H9 (cell line): ENCODE measurements around the gene VEGFA. TPM values are rescaled to one million over a fixed set of nuclear protein-coding genes. Genes with fewer than 3 reads are reported as not detected.

Experiments used
- DNase-seq: peaks from one replicate; pipeline ENCODE4 v3.0.0-alpha.2; 2017
- H2AFZ ChIP-seq: one replicate; pipeline ENCODE4 v1.6.1; 2013; ENCODE audit warnings: mild to moderate bottlenecking, low read length, control low read depth, moderate library complexity
- H2AK5ac ChIP-seq: 2 replicates; pipeline ENCODE4 v1.6.1; 2013; ENCODE audit warnings: low read length, control low read depth, mixed read lengths; ENCODE audit not compliant: insufficient read length
- H2BK120ac ChIP-seq: one replicate; pipeline ENCODE4 v1.6.1; 2013; ENCODE audit warnings: low read depth, mild to moderate bottlenecking, low read length, control low read depth, inconsistent platforms; ENCODE audit not compliant: poor library complexity, severe bottlenecking
- H2BK12ac ChIP-seq: 2 replicates; pipeline ENCODE4 v1.6.1; 2013; ENCODE audit warnings: low read length, control low read depth, mixed read lengths, low read depth; ENCODE audit not compliant: insufficient read length
- H2BK15ac ChIP-seq: 2 replicates; pipeline ENCODE4 v1.6.1; 2013; ENCODE audit warnings: low read depth, low read length, control low read depth
- H2BK20ac ChIP-seq: one replicate; pipeline ENCODE4 v1.6.1; 2013; ENCODE audit warnings: low read depth, mild to moderate bottlenecking, low read length, control low read depth, inconsistent platforms; ENCODE audit not compliant: poor library complexity, severe bottlenecking
- H2BK5ac ChIP-seq: 2 replicates; pipeline ENCODE4 v1.6.1; 2013; ENCODE audit warnings: low read length, control low read depth, mixed read lengths; ENCODE audit not compliant: insufficient read length
- H3K14ac ChIP-seq: 2 replicates; pipeline ENCODE4 v1.6.1; 2013; ENCODE audit warnings: low read length, control low read depth; ENCODE audit not compliant: insufficient read depth
- H3K18ac ChIP-seq: 2 replicates; pipeline ENCODE4 v1.6.1; 2013; ENCODE audit warnings: low read depth, mild to moderate bottlenecking, mixed read lengths, low read length, control low read depth; ENCODE audit not compliant: insufficient read length
- H3K23ac ChIP-seq: 2 replicates; pipeline ENCODE4 v1.6.1; 2013; ENCODE audit warnings: low read length, control low read depth, mixed read lengths, low read depth; ENCODE audit not compliant: insufficient read length
- H3K23me2 ChIP-seq: 2 replicates; pipeline ENCODE4 v1.6.1; 2013; ENCODE audit warnings: low read depth, mild to moderate bottlenecking, mixed read lengths, low read length, control low read depth; ENCODE audit not compliant: insufficient read length, poor library complexity, severe bottlenecking
- H3K27ac ChIP-seq: 2 replicates; pipeline ENCODE4 v1.5.1; 2013; ENCODE audit warnings: low read length, control low read depth, mixed read lengths, low read depth; ENCODE audit not compliant: insufficient read length
- H3K27me3 ChIP-seq: 2 replicates; pipeline ENCODE4 v1.6.1; 2013; ENCODE audit warnings: low read length, control low read depth, inconsistent platforms; ENCODE audit not compliant: insufficient read depth
- H3K4ac ChIP-seq: 2 replicates; pipeline ENCODE4 v1.6.1; 2013; ENCODE audit warnings: low read depth, mild to moderate bottlenecking, control low read depth, inconsistent platforms, low read length, moderate library complexity
- H3K4me1 ChIP-seq: 2 replicates; pipeline ENCODE4 v1.6.1; 2013; ENCODE audit warnings: low read length, control low read depth, inconsistent platforms; ENCODE audit not compliant: insufficient read depth
- H3K4me2 ChIP-seq: 2 replicates; pipeline ENCODE4 v1.6.1; 2013; ENCODE audit warnings: low read length, control low read depth, mixed read lengths; ENCODE audit not compliant: insufficient read length, insufficient read depth
- H3K56ac ChIP-seq: 2 replicates; pipeline ENCODE4 v1.6.1; 2013; ENCODE audit warnings: low read depth, mild to moderate bottlenecking, mixed read lengths, low read length, control low read depth; ENCODE audit not compliant: insufficient read length
- H3K79me1 ChIP-seq: 2 replicates; pipeline ENCODE4 v1.6.1; 2013; ENCODE audit warnings: low read depth, mild to moderate bottlenecking, moderate library complexity, low read length, control low read depth, inconsistent platforms; ENCODE audit not compliant: insufficient read depth, poor library complexity, severe bottlenecking
- H3K79me2 ChIP-seq: 2 replicates; pipeline ENCODE4 v1.6.1; 2013; ENCODE audit warnings: low read length, control low read depth, inconsistent platforms; ENCODE audit not compliant: insufficient read depth
- H3K9ac ChIP-seq: 2 replicates; pipeline ENCODE4 v1.6.1; 2013; ENCODE audit warnings: low read length, control low read depth, mixed read lengths; ENCODE audit not compliant: insufficient read length; ENCODE audit errors: extremely low read depth
- H3K9me3 ChIP-seq: one replicate; pipeline ENCODE4 v1.6.1; 2013; ENCODE audit warnings: low read depth, low read length, inconsistent platforms; ENCODE audit not compliant: control insufficient read depth
- H3T11ph ChIP-seq: one replicate; pipeline ENCODE4 v1.6.1; 2013; ENCODE audit warnings: mild to moderate bottlenecking, low read length, control low read depth, inconsistent platforms
- H4K20me1 ChIP-seq: one replicate; pipeline ENCODE4 v1.6.1; 2013; ENCODE audit not compliant: control insufficient read depth, insufficient read length, insufficient read depth
- H4K5ac ChIP-seq: 2 replicates; pipeline ENCODE4 v1.6.1; 2013; ENCODE audit warnings: low read depth, mild to moderate bottlenecking, mixed read lengths, low read length, control low read depth; ENCODE audit not compliant: insufficient read length
- H4K8ac ChIP-seq: replicated peaks from 2 replicates; pipeline ENCODE4 v1.6.1; 2013; ENCODE audit warnings: low read length, control low read depth, mixed read lengths, low read depth; ENCODE audit not compliant: insufficient read length
- H4K91ac ChIP-seq: 2 replicates; pipeline ENCODE4 v1.6.1; 2013; ENCODE audit warnings: low read depth, mild to moderate bottlenecking, moderate library complexity, mixed read lengths, low read length, control low read depth; ENCODE audit not compliant: insufficient read length
- H3K27ac Mint-ChIP-seq, 3 experiments: 2 replicates in 2 of 3; 3 replicates in 1 of 3; pipeline ENCODE4 v1.8.0; 2020 to 2021; ENCODE audit warnings: mixed read lengths in 3 of 3, mild to moderate bottlenecking in 1 of 3, moderate library complexity in 1 of 3
- H3K27me3 Mint-ChIP-seq: 2 replicates; pipeline ENCODE4 v1.8.0; 2021; ENCODE audit warnings: low read depth, mild to moderate bottlenecking, moderate library complexity, mixed read lengths
- H3K36me3 Mint-ChIP-seq, 3 experiments: 2 replicates in 2 of 3; 3 replicates in 1 of 3; pipeline ENCODE4 v1.8.0; 2020 to 2021; ENCODE audit warnings: low read depth in 3 of 3, mixed read lengths in 3 of 3; ENCODE audit not compliant: insufficient read depth in 1 of 3
- H3K4me1 Mint-ChIP-seq, 2 experiments: 2 replicates each; pipeline ENCODE4 v1.8.0; 2020; ENCODE audit warnings: mixed read lengths in 2 of 2
- H3K4me3 Mint-ChIP-seq, 2 experiments: 2 replicates in 1 of 2; 3 replicates in 1 of 2; pipeline ENCODE4 v1.8.0; 2020 to 2021; ENCODE audit warnings: mild to moderate bottlenecking in 2 of 2, mixed read lengths in 2 of 2, moderate library complexity in 1 of 2
- H3K9me3 Mint-ChIP-seq, 2 experiments: 2 replicates in 1 of 2; 3 replicates in 1 of 2; pipeline ENCODE4 v1.8.0; 2020; ENCODE audit warnings: mild to moderate bottlenecking in 2 of 2, mixed read lengths in 2 of 2, moderate library complexity in 1 of 2
- WGBS: extraction: QIAGEN DNeasy Blood & Tissue Kit; methylation state at CpG from one replicate; pipeline ENCODE4 v1.1.7; 2013; ENCODE audit warnings: missing lambda C conversion rate, low lambda C conversion rate, mixed read lengths; ENCODE audit not compliant: insufficient read length; ENCODE audit errors: extremely low coverage; 5-methylcytosine and 5-hydroxymethylcytosine counted together
- total RNA-seq: library from RNA; stranded (reverse); gene quantifications from 2 replicates; pipeline ENCODE4 v1.2.1, GENCODE V29; 2021
- TF ChIP-seq, protein P1 (sequence below): fragments of 200-600 bp; sonication (generic); conservative IDR thresholded peaks from 3 replicates; pipeline ENCODE4 v1.8.0; 2021; ENCODE audit warnings: antibody characterized with exemption, mild to moderate bottlenecking

The VEGFA gene
- total RNA-seq, 1 experiment from 2014 or later: 47.9 TPM

- no peak overlapping the region for H3K56ac ChIP-seq
- Mint-ChIP-seq H3K27me3 (peaks cover 4% of the 10 kb centered on the region; the same call in 1 of the 2 replicates), H3K27ac (no peak overlapping the region), H3K36me3 (no peaks in the 10 kb centered on the region), H3K4me1 (peaks cover 22 to 70% of the 10 kb centered on the region in 2 experiments), H3K4me3 (no peak overlapping the region; a peak in 1 of 5 replicates), H3K9me3 (no peaks in the 10 kb centered on the region; a peak in 1 of 5 replicates)
- H4K91ac ChIP-seq: no peak overlapping the region
- H4K8ac ChIP-seq: no peak overlapping the region
- H3K9me3 ChIP-seq: no peaks in the 10 kb centered on the region
- no peak overlapping the region for H3K18ac ChIP-seq
- no peaks in the 10 kb centered on the region for H3K4me1 ChIP-seq
- no peak overlapping the region for H2BK120ac ChIP-seq
- no peaks in the 10 kb centered on the region for H3K79me2 ChIP-seq
- H2BK5ac ChIP-seq: no peak overlapping the region
- no CpG with 5 or more reads among the region's 2 CpGs for WGBS
- DNase-seq: no peak
- H3T11ph ChIP-seq: no peak overlapping the region
- no peak overlapping the region for H2BK15ac ChIP-seq
- H2BK20ac ChIP-seq: no peak overlapping the region
- no peak overlapping the region for H2AFZ ChIP-seq
- H2AK5ac ChIP-seq: no peak overlapping the region
- H3K79me1 ChIP-seq: no peaks in the 10 kb centered on the region
- no peaks in the 10 kb centered on the region for H3K27me3 ChIP-seq
- no peak overlapping the region for H3K9ac ChIP-seq
- TF ChIP-seq, protein P1, sequence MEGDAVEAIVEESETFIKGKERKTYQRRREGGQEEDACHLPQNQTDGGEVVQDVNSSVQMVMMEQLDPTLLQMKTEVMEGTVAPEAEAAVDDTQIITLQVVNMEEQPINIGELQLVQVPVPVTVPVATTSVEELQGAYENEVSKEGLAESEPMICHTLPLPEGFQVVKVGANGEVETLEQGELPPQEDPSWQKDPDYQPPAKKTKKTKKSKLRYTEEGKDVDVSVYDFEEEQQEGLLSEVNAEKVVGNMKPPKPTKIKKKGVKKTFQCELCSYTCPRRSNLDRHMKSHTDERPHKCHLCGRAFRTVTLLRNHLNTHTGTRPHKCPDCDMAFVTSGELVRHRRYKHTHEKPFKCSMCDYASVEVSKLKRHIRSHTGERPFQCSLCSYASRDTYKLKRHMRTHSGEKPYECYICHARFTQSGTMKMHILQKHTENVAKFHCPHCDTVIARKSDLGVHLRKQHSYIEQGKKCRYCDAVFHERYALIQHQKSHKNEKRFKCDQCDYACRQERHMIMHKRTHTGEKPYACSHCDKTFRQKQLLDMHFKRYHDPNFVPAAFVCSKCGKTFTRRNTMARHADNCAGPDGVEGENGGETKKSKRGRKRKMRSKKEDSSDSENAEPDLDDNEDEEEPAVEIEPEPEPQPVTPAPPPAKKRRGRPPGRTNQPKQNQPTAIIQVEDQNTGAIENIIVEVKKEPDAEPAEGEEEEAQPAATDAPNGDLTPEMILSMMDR: no peak
- no peak overlapping the region for H3K27ac ChIP-seq
- H3K23me2 ChIP-seq: no peaks in the 10 kb centered on the region
- no peak overlapping the region for H3K14ac ChIP-seq
- no peak overlapping the region for H2BK12ac ChIP-seq
- H4K20me1 ChIP-seq: no peaks in the 10 kb centered on the region
- no peak overlapping the region for H3K4me2 ChIP-seq
- no peak overlapping the region for H4K5ac ChIP-seq
- H3K4ac ChIP-seq: no peak overlapping the region
- no peak overlapping the region for H3K23ac ChIP-seq
Measured at GRCh38 chr6:43741829-43742228, 28.2 kb upstream of the VEGFA start.
